ENCODE data around the gene ZER1.

ZER1 gene

GRCh38 chr9:128762671-128763449 is 8.9 kb downstream of the ZER1 start:
- no peak for DNase-seq (ENCODE audit: extremely low read depth, low read depth)
- no peak overlapping the region for H3K4me3 ChIP-seq (replicated peaks; ENCODE audit: low read depth, low read length)
- TF ChIP-seq CTCF (IDR thresholded peaks at IDR 0.05; ENCODE audit: low read depth, low read length, missing control alignments), result no peak

DNA sequence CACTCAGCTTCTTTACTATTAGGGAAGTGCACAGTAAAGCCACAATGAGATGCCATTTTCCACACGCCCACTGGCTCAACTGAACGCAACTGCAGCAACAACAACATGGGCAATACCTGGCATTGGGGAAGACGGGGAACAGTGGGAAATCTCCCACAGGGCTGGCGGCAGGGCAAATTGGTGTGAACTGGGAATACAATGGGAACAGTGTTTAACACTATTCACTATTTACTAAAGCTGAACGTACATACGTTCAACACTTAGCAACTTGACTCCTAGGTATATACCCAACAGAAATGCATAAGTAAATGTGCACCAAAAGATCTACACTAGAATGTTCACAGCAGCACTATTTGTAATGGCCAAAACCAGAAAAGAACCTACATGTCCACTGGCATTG is 14.1 kb downstream of the ZER1 start:
- TF ChIP-seq CTCF (IDR thresholded peaks at IDR 0.05; ENCODE audit: low read depth, low read length, missing control alignments), result no peak
- H3K4me3 ChIP-seq (replicated peaks; ENCODE audit: low read depth, low read length), result no peak overlapping the region
- DNase-seq (ENCODE audit: extremely low read depth, low read depth), result no peak

GRCh38 chr9:128753627-128754026 is 18.1 kb downstream of the ZER1 start:
- DNase-seq (ENCODE audit: extremely low read depth, low read depth), result no peak
- TF ChIP-seq CTCF (IDR thresholded peaks at IDR 0.05; ENCODE audit: low read depth, low read length, missing control alignments), result no peak
- H3K4me3 ChIP-seq (replicated peaks; ENCODE audit: low read depth, low read length), result no peak overlapping the region

DNA sequence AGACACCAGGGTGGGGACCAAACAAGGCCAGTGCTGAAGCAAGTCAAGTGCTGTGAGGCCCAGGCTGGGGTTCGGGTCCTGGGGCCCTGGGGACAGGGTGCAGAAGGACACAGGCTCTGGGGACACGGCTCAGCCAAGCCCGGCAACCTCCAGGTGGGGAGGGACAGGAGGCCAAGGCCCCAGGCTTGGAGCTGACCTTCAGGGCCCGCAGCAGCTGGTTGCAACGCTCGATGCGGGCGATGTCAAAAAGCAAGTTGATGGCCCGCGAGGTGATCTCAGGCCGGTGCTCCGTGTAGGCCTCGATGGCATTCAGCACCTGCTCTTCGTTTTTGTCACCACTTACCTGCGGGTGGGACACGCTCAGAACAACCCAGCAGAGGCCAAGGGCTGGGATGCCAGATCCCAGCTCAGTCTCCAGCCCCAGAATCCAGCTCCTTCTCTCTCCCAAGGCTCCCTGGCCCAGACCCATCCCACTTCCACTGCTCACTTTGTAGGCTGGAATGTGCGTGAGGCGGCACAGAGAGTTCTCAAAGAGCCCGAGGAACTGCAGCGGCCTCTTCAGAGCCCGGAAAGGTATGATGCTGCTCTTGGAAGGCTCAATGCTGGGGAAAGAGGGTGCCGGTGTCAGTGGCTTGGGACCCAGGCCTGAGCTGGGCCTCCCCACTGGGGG is 20.7 kb downstream of the ZER1 start:
- no peak overlapping the region for H3K4me3 ChIP-seq (replicated peaks; ENCODE audit: low read depth, low read length)
- no peak for DNase-seq (ENCODE audit: extremely low read depth, low read depth)
- TF ChIP-seq CTCF (IDR thresholded peaks at IDR 0.05; ENCODE audit: low read depth, low read length, missing control alignments), result no peak

GRCh38 chr9:128747241-128747640 is 24.5 kb downstream of the ZER1 start:
- no peak for DNase-seq (ENCODE audit: extremely low read depth, low read depth)
- TF ChIP-seq CTCF (IDR thresholded peaks at IDR 0.05; ENCODE audit: low read depth, low read length, missing control alignments), result no peak
- no peak overlapping the region for H3K4me3 ChIP-seq (replicated peaks; ENCODE audit: low read depth, low read length)

DNA sequence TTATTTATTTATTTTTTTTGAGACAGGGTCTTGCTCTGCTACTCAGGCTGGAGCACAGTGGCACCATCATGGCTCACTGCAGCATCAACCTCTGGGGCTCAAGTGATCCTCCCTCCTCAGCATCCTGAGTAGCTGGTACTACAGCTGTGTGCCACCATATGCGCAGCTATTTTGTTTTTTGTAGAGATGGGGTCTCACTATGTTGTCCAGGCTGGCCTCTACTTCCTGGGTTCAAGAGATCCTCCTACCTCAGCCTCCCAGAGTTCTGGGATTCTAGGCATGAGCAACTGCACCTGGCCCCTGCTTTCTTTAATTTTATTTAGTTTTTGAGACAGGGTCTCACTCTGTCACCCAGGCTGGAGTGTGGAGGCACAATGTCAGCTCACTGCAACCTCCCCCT is 28.3 kb downstream of the ZER1 start:
- DNase-seq (ENCODE audit: extremely low read depth, low read depth), result no peak
- TF ChIP-seq CTCF (IDR thresholded peaks at IDR 0.05; ENCODE audit: low read depth, low read length, missing control alignments), result no peak
- H3K4me3 ChIP-seq (replicated peaks; ENCODE audit: low read depth, low read length), result no peak overlapping the region
